Panc1 (cell line): Measurements from ENCODE around the gene TBC1D24. TPM values are rescaled to one million over a fixed set of nuclear protein-coding genes. Genes with fewer than 3 reads are reported as not detected.
A peak's percentile ranks its signal among the peaks of the same experiment; 100 is the strongest.

Experiments used
- ATAC-seq: fragments of 200-7000 bp; cut with Tn5 transposase; 2 replicates; pipeline ENCODE4 v1.9.1; 2020; ENCODE audit warnings: mild to moderate bottlenecking, moderate library complexity
- BruUV-seq: library from RNA; stranded (reverse); fragments of 400-500 nt; replicated peaks from 2 replicates; lab custom pipeline; 2021; lab: Mats Ljungman, UMichigan
- CTCF ChIA-PET: fragments of 300-600 bp; sonication (Branson Sonifier 250); formaldehyde crosslinking; loops from one replicate; lab custom pipeline; 2022; ENCODE audit warnings: antibody characterized with exemption; lab: Charles Lee
- POLR2A ChIA-PET: fragments of 300-600 bp; sonication (Branson Sonifier 250); formaldehyde crosslinking; loops from one replicate; lab custom pipeline; 2022; ENCODE audit warnings: antibody characterized with exemption; lab: Charles Lee
- DNase-seq: peaks from one replicate; pipeline ENCODE4 v3.0.0-alpha.2; 2010; ENCODE audit warnings: low read depth, low spot score
- H3K27ac ChIP-seq: 2 replicates; pipeline ENCODE4 v1.5.1; 2011; ENCODE audit warnings: mild to moderate bottlenecking, low read length, inconsistent platforms
- H3K27me3 ChIP-seq: fragments of 200-500 bp; sonication (Bioruptor generic); 2 replicates; pipeline ENCODE4 v1.6.0; 2014; ENCODE audit warnings: low read length, inconsistent platforms; ENCODE audit not compliant: control insufficient read depth, insufficient read depth
- H3K36me3 ChIP-seq: fragments of 200-500 bp; sonication (Bioruptor generic); 2 replicates; pipeline ENCODE4 v1.5.1; 2014; ENCODE audit warnings: inconsistent platforms, mild to moderate bottlenecking, low read length, moderate library complexity; ENCODE audit not compliant: control insufficient read depth, insufficient read depth
- H3K4me1 ChIP-seq: 2 replicates; pipeline ENCODE4 v1.5.1; 2011; ENCODE audit warnings: inconsistent platforms, mild to moderate bottlenecking, low read length, moderate library complexity; ENCODE audit not compliant: control insufficient read depth, insufficient read depth
- H3K4me3 ChIP-seq, 2 experiments: 2 replicates each; pipeline ENCODE4 v1.5.1; 2011 to 2012; ENCODE audit warnings: low read depth in 2 of 2, low read length in 2 of 2, mild to moderate bottlenecking in 2 of 2, inconsistent platforms in 1 of 2, moderate library complexity in 1 of 2
- H3K9me3 ChIP-seq: fragments of 200-500 bp; sonication (Bioruptor generic); 2 replicates; pipeline ENCODE4 v1.5.1; 2014; ENCODE audit warnings: low read depth, mild to moderate bottlenecking, inconsistent platforms, low read length, moderate library complexity; ENCODE audit not compliant: control insufficient read depth, insufficient read depth
- POLR2AphosphoS5 ChIP-seq: IDR thresholded peaks from 2 replicates; pipeline ENCODE4 v1.6.1; 2012; ENCODE audit warnings: mild to moderate bottlenecking, low read depth, low read length, moderate library complexity
- SIN3A ChIP-seq: IDR thresholded peaks from 2 replicates; pipeline ENCODE4 v1.6.1; 2012; ENCODE audit warnings: low read depth, mild to moderate bottlenecking, low read length, moderate library complexity, borderline replicate concordance; ENCODE audit not compliant: insufficient read depth
- TCF7L2 ChIP-seq: IDR thresholded peaks from 2 replicates; pipeline ENCODE4 v1.6.1; 2011; ENCODE audit warnings: mild to moderate bottlenecking, low read depth, low read length, inconsistent platforms
- in situ Hi-C: cut with HindIII; loops from 2 replicates; pipeline ENCODE4 v1.10.0; 2016; ENCODE audit warnings: low sequenced_read_pairs, low pct_unique_long_range_greater_than_20kb
- intact Hi-C: fragments of 100-400 bp; cut with micrococcal nuclease; formaldehyde crosslinking; loops from one replicate; pipeline ENCODE4 v1.10.0; 2022; ENCODE audit not compliant: unreplicated experiment
- total RNA-seq: library from RNA; stranded (reverse); gene quantifications from one replicate; pipeline ENCODE4 v1.2.1, GENCODE V29; 2021; ENCODE audit not compliant: unreplicated experiment
- TF ChIP-seq, protein P1 (sequence below): fragments of 450-650 bp; IDR thresholded peaks from 2 replicates; pipeline ENCODE4 v1.5.1; 2017; ENCODE audit warnings: mild to moderate bottlenecking
- TF ChIP-seq, protein P2 (sequence below), 2 experiments: IDR thresholded peaks; 2 replicates each; pipeline ENCODE4 v1.6.1; 2011 to 2012; ENCODE audit warnings: low read depth in 2 of 2, control low read depth in 1 of 2, low read length in 1 of 2, mild to moderate bottlenecking in 1 of 2, moderate library complexity in 1 of 2; ENCODE audit not compliant: insufficient read depth in 1 of 2

Gene TBC1D24
- total RNA-seq, 1 experiment from 2014 or later: 26.7 TPM

DNA sequence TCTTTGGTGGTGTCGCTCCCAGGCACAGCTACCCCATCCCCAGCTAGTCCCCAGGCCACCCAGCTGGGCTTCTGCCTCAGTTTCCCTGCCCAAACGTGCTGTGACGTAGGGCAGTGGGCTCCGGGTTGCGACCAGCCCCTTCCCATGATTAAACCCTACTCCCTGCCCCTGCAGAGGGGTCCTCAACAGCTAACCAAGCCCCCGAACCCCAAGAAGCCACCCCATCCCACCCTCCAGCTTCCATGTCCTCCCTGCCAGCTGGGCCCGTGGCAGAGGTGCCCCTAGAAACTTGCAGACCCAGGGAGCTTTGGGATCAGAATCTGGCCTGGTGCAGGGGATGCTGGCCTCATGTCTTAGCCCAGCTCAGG, 4.7 kb upstream of the TBC1D24 start:
- Histone ChIP-seq H3K27ac (peak overlapping the region; percentile 95), H3K9me3 (no peaks in the 10 kb centered on the region), H3K36me3 (no peaks in the 10 kb centered on the region; the same call in 1 of the 2 replicates), H3K4me3 (no peak overlapping the region), H3K4me1 (peaks cover 45% of the 10 kb centered on the region), H3K27me3 (no peaks in the 10 kb centered on the region)
- in situ Hi-C loops: no loop called here
- no peak for DNase-seq
- no TSS peak for BruUV-seq
- CTCF ChIA-PET: interaction anchor here (1.5 kb wide), 1 partner anchor 31 kb away, joined by 6 read pairs; no protein-coding TSS in a partner anchor
- intact Hi-C loops: no loop called here
- POLR2A ChIA-PET: interaction anchor here (0.6 kb wide), 1 partner anchor 220 kb away, joined by 7 read pairs; no protein-coding TSS in a partner anchor
- ATAC-seq: no peak
- TF ChIP-seq TCF7L2: no peak
- TF ChIP-seq, protein P1, sequence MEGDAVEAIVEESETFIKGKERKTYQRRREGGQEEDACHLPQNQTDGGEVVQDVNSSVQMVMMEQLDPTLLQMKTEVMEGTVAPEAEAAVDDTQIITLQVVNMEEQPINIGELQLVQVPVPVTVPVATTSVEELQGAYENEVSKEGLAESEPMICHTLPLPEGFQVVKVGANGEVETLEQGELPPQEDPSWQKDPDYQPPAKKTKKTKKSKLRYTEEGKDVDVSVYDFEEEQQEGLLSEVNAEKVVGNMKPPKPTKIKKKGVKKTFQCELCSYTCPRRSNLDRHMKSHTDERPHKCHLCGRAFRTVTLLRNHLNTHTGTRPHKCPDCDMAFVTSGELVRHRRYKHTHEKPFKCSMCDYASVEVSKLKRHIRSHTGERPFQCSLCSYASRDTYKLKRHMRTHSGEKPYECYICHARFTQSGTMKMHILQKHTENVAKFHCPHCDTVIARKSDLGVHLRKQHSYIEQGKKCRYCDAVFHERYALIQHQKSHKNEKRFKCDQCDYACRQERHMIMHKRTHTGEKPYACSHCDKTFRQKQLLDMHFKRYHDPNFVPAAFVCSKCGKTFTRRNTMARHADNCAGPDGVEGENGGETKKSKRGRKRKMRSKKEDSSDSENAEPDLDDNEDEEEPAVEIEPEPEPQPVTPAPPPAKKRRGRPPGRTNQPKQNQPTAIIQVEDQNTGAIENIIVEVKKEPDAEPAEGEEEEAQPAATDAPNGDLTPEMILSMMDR: no peak
- TF ChIP-seq POLR2AphosphoS5: no peak; the same call in 1 of the 2 replicates
- TF ChIP-seq, protein P2, sequence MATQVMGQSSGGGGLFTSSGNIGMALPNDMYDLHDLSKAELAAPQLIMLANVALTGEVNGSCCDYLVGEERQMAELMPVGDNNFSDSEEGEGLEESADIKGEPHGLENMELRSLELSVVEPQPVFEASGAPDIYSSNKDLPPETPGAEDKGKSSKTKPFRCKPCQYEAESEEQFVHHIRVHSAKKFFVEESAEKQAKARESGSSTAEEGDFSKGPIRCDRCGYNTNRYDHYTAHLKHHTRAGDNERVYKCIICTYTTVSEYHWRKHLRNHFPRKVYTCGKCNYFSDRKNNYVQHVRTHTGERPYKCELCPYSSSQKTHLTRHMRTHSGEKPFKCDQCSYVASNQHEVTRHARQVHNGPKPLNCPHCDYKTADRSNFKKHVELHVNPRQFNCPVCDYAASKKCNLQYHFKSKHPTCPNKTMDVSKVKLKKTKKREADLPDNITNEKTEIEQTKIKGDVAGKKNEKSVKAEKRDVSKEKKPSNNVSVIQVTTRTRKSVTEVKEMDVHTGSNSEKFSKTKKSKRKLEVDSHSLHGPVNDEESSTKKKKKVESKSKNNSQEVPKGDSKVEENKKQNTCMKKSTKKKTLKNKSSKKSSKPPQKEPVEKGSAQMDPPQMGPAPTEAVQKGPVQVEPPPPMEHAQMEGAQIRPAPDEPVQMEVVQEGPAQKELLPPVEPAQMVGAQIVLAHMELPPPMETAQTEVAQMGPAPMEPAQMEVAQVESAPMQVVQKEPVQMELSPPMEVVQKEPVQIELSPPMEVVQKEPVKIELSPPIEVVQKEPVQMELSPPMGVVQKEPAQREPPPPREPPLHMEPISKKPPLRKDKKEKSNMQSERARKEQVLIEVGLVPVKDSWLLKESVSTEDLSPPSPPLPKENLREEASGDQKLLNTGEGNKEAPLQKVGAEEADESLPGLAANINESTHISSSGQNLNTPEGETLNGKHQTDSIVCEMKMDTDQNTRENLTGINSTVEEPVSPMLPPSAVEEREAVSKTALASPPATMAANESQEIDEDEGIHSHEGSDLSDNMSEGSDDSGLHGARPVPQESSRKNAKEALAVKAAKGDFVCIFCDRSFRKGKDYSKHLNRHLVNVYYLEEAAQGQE (IDR thresholded peaks at IDR 0.05; ENCODE audit: insufficient read depth in 1 of 2, low read depth in 2 of 2, low read length in 1 of 2): no peak
- no peak for TF ChIP-seq SIN3A

DNA sequence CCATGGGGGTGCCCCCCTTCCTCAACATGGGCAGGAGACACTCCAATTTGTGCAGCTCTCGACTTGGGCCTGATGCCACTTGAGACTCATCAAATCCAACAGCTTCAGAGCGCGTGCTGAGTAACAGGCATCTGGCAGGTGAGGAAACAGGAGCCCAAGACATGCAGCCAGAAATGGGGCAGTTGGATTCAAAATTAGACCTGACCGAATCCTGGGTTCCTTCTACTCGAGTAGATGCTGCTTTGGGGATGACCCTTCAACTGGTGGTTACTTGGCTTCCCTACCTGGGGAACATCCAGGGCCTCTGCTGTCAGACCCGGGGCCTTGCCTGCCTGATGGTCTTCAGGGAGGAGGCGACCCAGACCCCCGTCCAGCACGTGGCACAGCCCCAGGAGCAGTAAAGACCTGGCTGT, 4.3 kb upstream of the TBC1D24 start:
- in situ Hi-C loops (no loop called here), intact Hi-C loops (no loop called here)
- no TSS peak for BruUV-seq
- Histone ChIP-seq H3K9me3 (no peaks in the 10 kb centered on the region), H3K27ac (peak overlapping the region; percentile 95), H3K27me3 (no peaks in the 10 kb centered on the region), H3K4me3 (no peak overlapping the region; a peak in 1 of 4 replicates), H3K4me1 (peaks cover 45% of the 10 kb centered on the region), H3K36me3 (no peaks in the 10 kb centered on the region; the same call in 1 of the 2 replicates)
- ATAC-seq (no peak), DNase-seq (no peak)
- POLR2A ChIA-PET: interaction anchor here (0.6 kb wide), 1 partner anchor 329 kb away, joined by 4 read pairs; no protein-coding TSS in a partner anchor
- TF ChIP-seq TCF7L2: no peak
- no peak for TF ChIP-seq SIN3A
- no peak; the same call in none of the 2 replicates for TF ChIP-seq POLR2AphosphoS5
- TF ChIP-seq, protein P2 (IDR thresholded peaks at IDR 0.05; ENCODE audit: insufficient read depth in 1 of 2, low read depth in 2 of 2, low read length in 1 of 2): no peak
- TF ChIP-seq, protein P1: no peak
- CTCF ChIA-PET: interaction anchor here (1.5 kb wide), 1 partner anchor 30 kb away, joined by 6 read pairs; no protein-coding TSS in a partner anchor
